ENCODE data around the gene PCDHA11. TPM values are rescaled to one million over a fixed set of nuclear protein-coding genes. Genes with fewer than 3 reads are reported as not detected.

The PCDHA11 gene
- total RNA-seq, 1 donor from 2014 or later: 0.57 TPM

DNA sequence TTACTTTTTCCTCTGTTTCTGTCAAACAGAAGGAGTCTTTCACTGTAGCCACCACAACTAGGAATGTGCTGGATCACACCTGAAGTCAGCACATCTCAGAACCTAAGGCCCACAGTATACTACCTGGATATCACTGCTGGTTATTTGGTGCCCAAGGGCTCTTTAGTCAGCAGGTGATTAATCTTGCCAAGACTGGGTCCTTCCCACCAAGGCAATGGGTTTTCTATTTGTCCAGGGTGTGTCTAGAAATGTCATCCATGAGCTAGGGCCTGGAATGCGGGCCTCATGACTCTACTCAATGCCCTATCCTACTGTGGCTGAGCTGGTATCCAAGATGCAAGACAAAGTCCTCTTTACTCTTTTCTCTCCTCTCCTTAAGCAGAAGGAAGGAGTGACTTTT, 47.6 kb downstream of the PCDHA11 start:
- no peak for DNase-seq (ENCODE audit: low spot score)

Other genes with a start within 250 kb of the PCDHA11 start
- gene CD14, start 235.8 kb upstream of the PCDHA11 start, total RNA-seq: 17.3 TPM
- 24.1 TPM for gene TMCO6, start 229.5 kb upstream of the PCDHA11 start, total RNA-seq
- gene NDUFA2, start 221.3 kb upstream of the PCDHA11 start, total RNA-seq: 48.1 TPM
- 78.8 TPM for gene IK, start 221.1 kb upstream of the PCDHA11 start, total RNA-seq
- gene WDR55, start 204.1 kb upstream of the PCDHA11 start, total RNA-seq: 26.3 TPM
- 2.7 TPM for gene DND1, start 195.4 kb upstream of the PCDHA11 start, total RNA-seq
- 57.0 TPM for gene HARS1, start 177.6 kb upstream of the PCDHA11 start, total RNA-seq
- 34.0 TPM for gene HARS2, start 177.5 kb upstream of the PCDHA11 start, total RNA-seq
- 58.5 TPM for gene ZMAT2, start 168.5 kb upstream of the PCDHA11 start, total RNA-seq
- gene PCDHA1, start 82.8 kb upstream of the PCDHA11 start, total RNA-seq: not detected
- not detected for gene PCDHA2, start 74.1 kb upstream of the PCDHA11 start, total RNA-seq
- 0.31 TPM for gene PCDHA3, start 67.9 kb upstream of the PCDHA11 start, total RNA-seq
- gene PCDHA4, start 61.9 kb upstream of the PCDHA11 start, total RNA-seq: 1.5 TPM
- 0.49 TPM for gene PCDHA5, start 47.3 kb upstream of the PCDHA11 start, total RNA-seq
- gene PCDHA6, start 41.0 kb upstream of the PCDHA11 start, total RNA-seq: 0.96 TPM
- 1.1 TPM for gene PCDHA7, start 34.7 kb upstream of the PCDHA11 start, total RNA-seq
- not detected for gene PCDHA8, start 27.8 kb upstream of the PCDHA11 start, total RNA-seq
- gene PCDHA9, start 20.6 kb upstream of the PCDHA11 start, total RNA-seq: 0.34 TPM
- 1.5 TPM for gene PCDHA10, start 13.1 kb upstream of the PCDHA11 start, total RNA-seq
- gene PCDHA12, start 6.4 kb downstream of the PCDHA11 start, total RNA-seq: 0.89 TPM
- 0.42 TPM for gene PCDHA13, start 13.2 kb downstream of the PCDHA11 start, total RNA-seq
- gene PCDHAC1, start 57.3 kb downstream of the PCDHA11 start, total RNA-seq: 0.47 TPM
- 4.0 TPM for gene PCDHAC2, start 97.5 kb downstream of the PCDHA11 start, total RNA-seq
- gene PCDHB1, start 182.4 kb downstream of the PCDHA11 start, total RNA-seq: 0.13 TPM
- 1.8 TPM for gene PCDHB2, start 225.7 kb downstream of the PCDHA11 start, total RNA-seq
- gene PCDHB3, start 231.5 kb downstream of the PCDHA11 start, total RNA-seq: 1.1 TPM

Measured in ureter (tissue), 1 donor.